SK-N-SH (cell line): ENCODE results near the gene ATXN7L3. TPM values are rescaled to one million over a fixed set of nuclear protein-coding genes. Genes with fewer than 3 reads are reported as not detected.

Source experiments
- CTCF ChIA-PET: fragments of 300-600, 350-600 bp; formaldehyde crosslinking; extraction: SDS; loops from one replicate; lab custom pipeline; 2021; lab: Yijun Ruan, JAX
- POLR2A ChIA-PET: fragments of 350-600 bp; sonication (Branson Sonifier 250); formaldehyde crosslinking; extraction: SDS; loops from one replicate; lab custom pipeline; 2020; ENCODE audit warnings: antibody characterized with exemption, inconsistent platforms; lab: Yijun Ruan, JAX
- DNase-seq: peaks from one replicate; pipeline ENCODE4 v3.0.0; 2012
- H2AFZ ChIP-seq: fragments of 200-600 bp; sonication (generic); 2 replicates; pipeline ENCODE4 v1.8.1; 2016; ENCODE audit warnings: antibody characterized with exemption, mild to moderate bottlenecking, low read depth
- H3F3A ChIP-seq: fragments of 200-600 bp; sonication (generic); replicated peaks from 2 replicates; pipeline ENCODE3; 2016; ENCODE audit warnings: antibody characterized with exemption, mild to moderate bottlenecking; ENCODE audit not compliant: insufficient read depth
- H3K27ac ChIP-seq, 2 experiments: fragments of 200-500 bp in 1 of 2; fragments of 200-600 bp in 1 of 2; sonication (Bioruptor generic) in 1 of 2; sonication (generic), shearing (Covaris generic) in 1 of 2; 2 replicates each; pipeline versions ENCODE4 v1.5.1 to v1.6.1; 2014 to 2016; ENCODE audit warnings: low read depth in 2 of 2, inconsistent platforms in 1 of 2, low read length in 1 of 2, mild to moderate bottlenecking in 1 of 2, mixed read lengths in 1 of 2
- H3K27me3 ChIP-seq: fragments of 200-600 bp; sonication (generic), shearing (Covaris generic); 2 replicates; pipeline ENCODE4 v1.6.1; 2016; ENCODE audit warnings: mixed run types; ENCODE audit not compliant: insufficient read depth
- H3K36me3 ChIP-seq, 2 experiments: fragments of 200-500 bp in 1 of 2; fragments of 200-600 bp in 1 of 2; sonication (Bioruptor generic) in 1 of 2; sonication (generic) in 1 of 2; replicated peaks in 1 of 2; 2 replicates each; pipeline versions ENCODE3 to v1.5.1; 2014 to 2016; ENCODE audit warnings: low read length in 1 of 2, mild to moderate bottlenecking in 1 of 2; ENCODE audit not compliant: insufficient read depth in 2 of 2, control insufficient read depth in 1 of 2
- H3K4me1 ChIP-seq, 2 experiments: fragments of 200-500 bp in 1 of 2; fragments of 200-600 bp in 1 of 2; sonication (Bioruptor generic) in 1 of 2; sonication (generic), shearing (Covaris generic) in 1 of 2; 2 replicates each; pipeline versions ENCODE4 v1.5.1 to v1.6.1; 2014 to 2016; ENCODE audit warnings: low read depth in 1 of 2, low read length in 1 of 2, mixed run types in 1 of 2; ENCODE audit not compliant: insufficient read depth in 2 of 2, control insufficient read depth in 1 of 2
- H3K4me2 ChIP-seq: fragments of 200-600 bp; sonication (generic), shearing (Covaris generic); 2 replicates; pipeline ENCODE4 v1.6.1; 2017; ENCODE audit warnings: mixed run types
- H3K4me3 ChIP-seq, 2 experiments: fragments of 200-500 bp in 1 of 2; fragments of 200-600 bp in 1 of 2; sonication (Bioruptor generic) in 1 of 2; sonication (generic), shearing (Covaris generic) in 1 of 2; 2 replicates each; pipeline versions ENCODE4 v1.5.1 to v1.8.1; 2014 to 2016; ENCODE audit warnings: low read depth in 2 of 2, inconsistent platforms in 1 of 2, low read length in 1 of 2, mild to moderate bottlenecking in 1 of 2, mixed read lengths in 1 of 2, moderate library complexity in 1 of 2
- H3K79me2 ChIP-seq: fragments of 200-600 bp; sonication (generic); 2 replicates; pipeline ENCODE4 v1.8.1; 2017; ENCODE audit warnings: mild to moderate bottlenecking; ENCODE audit not compliant: insufficient read depth
- H3K9ac ChIP-seq: fragments of 200-600 bp; sonication (generic); 2 replicates; pipeline ENCODE4 v1.6.1; 2017; ENCODE audit warnings: mixed run types
- H3K9me2 ChIP-seq: fragments of 200-600 bp; sonication (generic); 2 replicates; pipeline ENCODE4 v1.6.1; 2017; ENCODE audit warnings: mixed run types
- H3K9me3 ChIP-seq: fragments of 200-600 bp; sonication (generic); 2 replicates; pipeline ENCODE4 v1.6.1; 2017; ENCODE audit warnings: mixed run types, mild to moderate bottlenecking, moderate library complexity
- H4K20me1 ChIP-seq: fragments of 200-600 bp; sonication (generic); 2 replicates; pipeline ENCODE4 v1.6.1; 2017; ENCODE audit warnings: mild to moderate bottlenecking, mixed run types; ENCODE audit not compliant: insufficient read depth
- CHD2 ChIP-seq: fragments of 150-350 bp; IDR thresholded peaks from 2 replicates; pipeline ENCODE4 v1.6.1; 2018; ENCODE audit warnings: low read length; ENCODE audit not compliant: partially characterized antibody
- EZH2phosphoT487 ChIP-seq: fragments of 200-600 bp; sonication (generic); IDR thresholded peaks from 2 replicates; pipeline ENCODE4 v1.6.1; 2017; ENCODE audit warnings: low read depth, mixed run types, mild to moderate bottlenecking, antibody characterized with exemption, moderate library complexity, borderline replicate concordance
- FOSL2 ChIP-seq: IDR thresholded peaks from 2 replicates; pipeline ENCODE4 v1.4.0; 2012; ENCODE audit warnings: low read depth, mild to moderate bottlenecking, moderate library complexity, borderline replicate concordance
- FOXJ3 ChIP-seq: sonication (generic); formaldehyde crosslinking; IDR thresholded peaks from 2 replicates; pipeline ENCODE4 v1.5.1; 2020; ENCODE audit warnings: mild to moderate bottlenecking, missing genetic modification reagents
- FOXM1 ChIP-seq: IDR thresholded peaks from 2 replicates; pipeline ENCODE4 v1.4.0; 2012; ENCODE audit warnings: low read depth, mild to moderate bottlenecking
- GABPA ChIP-seq: IDR thresholded peaks from 2 replicates; pipeline ENCODE4 v1.4.0; 2012; ENCODE audit warnings: low read depth, mild to moderate bottlenecking
- GATA2 ChIP-seq: sonication (generic); formaldehyde crosslinking; IDR thresholded peaks from 2 replicates; pipeline ENCODE4 v1.5.0; 2020; ENCODE audit warnings: mild to moderate bottlenecking, missing genetic modification reagents
- IRF3 ChIP-seq: fragments of 150-350 bp; IDR thresholded peaks from 2 replicates; pipeline ENCODE4 v1.6.1; 2016; ENCODE audit warnings: mild to moderate bottlenecking, low read depth, low read length
- MAX ChIP-seq: IDR thresholded peaks from 2 replicates; pipeline ENCODE4 v1.4.0; 2012; ENCODE audit warnings: low read depth
- MEF2A ChIP-seq: IDR thresholded peaks from 2 replicates; pipeline ENCODE4 v1.4.0; 2012; ENCODE audit warnings: low read depth, borderline replicate concordance
- MXI1 ChIP-seq: IDR thresholded peaks from 2 replicates; pipeline ENCODE4 v1.6.1; 2012; ENCODE audit warnings: mild to moderate bottlenecking, low read depth, low read length, improper control_type of control experiment
- NFIC ChIP-seq: IDR thresholded peaks from 2 replicates; pipeline ENCODE4 v1.4.0; 2012; ENCODE audit warnings: borderline replicate concordance
- POLR2AphosphoS5 ChIP-seq: IDR thresholded peaks from 2 replicates; pipeline ENCODE4 v1.6.1; 2012; ENCODE audit warnings: low read depth, low read length
- RCOR1 ChIP-seq: fragments of 150-350 bp; IDR thresholded peaks from 2 replicates; pipeline ENCODE4 v1.6.1; 2017; ENCODE audit warnings: antibody characterized with exemption, low read length
- REST ChIP-seq: IDR thresholded peaks from 2 replicates; pipeline ENCODE4 v1.6.1; 2012; ENCODE audit warnings: mild to moderate bottlenecking, low read depth, low read length, moderate library complexity
- RXRA ChIP-seq: IDR thresholded peaks from 2 replicates; pipeline ENCODE4 v1.4.0; 2012; ENCODE audit warnings: low read depth, mild to moderate bottlenecking, borderline replicate concordance
- SMC3 ChIP-seq: IDR thresholded peaks from 2 replicates; pipeline ENCODE4 v1.6.1; 2012; ENCODE audit warnings: low read depth, low read length, improper control_type of control experiment
- TAF1 ChIP-seq: IDR thresholded peaks from 2 replicates; pipeline ENCODE4 v1.6.1; 2012; ENCODE audit warnings: low read depth, mild to moderate bottlenecking, low read length, moderate library complexity, borderline replicate concordance
- TCF12 ChIP-seq: IDR thresholded peaks from 2 replicates; pipeline ENCODE4 v1.4.0; 2012
- YY1 ChIP-seq: IDR thresholded peaks from 2 replicates; pipeline ENCODE4 v1.4.0; 2012; ENCODE audit warnings: low read depth, mild to moderate bottlenecking
- WGBS: methylation state at CpG from one replicate; pipeline ENCODE4 v1.1.6; 2017; ENCODE audit warnings: low lambda C conversion rate; 5-methylcytosine and 5-hydroxymethylcytosine counted together
- polyA plus RNA-seq, 3 experiments: library from polyadenylated mRNA; depleted of rRNA; stranded (reverse); fragments of >200 nt; gene quantifications; 2 replicates each; pipeline ENCODE4 v1.2.3, GENCODE V29; 2012
- TF ChIP-seq, protein P1 (sequence below): IDR thresholded peaks from 2 replicates; pipeline ENCODE4 v1.4.0; 2012; ENCODE audit warnings: low read depth, borderline replicate concordance
- TF ChIP-seq, protein P2 (sequence below): IDR thresholded peaks from 2 replicates; pipeline ENCODE4; 2012

The ATXN7L3 gene
- polyA plus RNA-seq, 1 of the 3 experiments (the other 2 are of a cell fraction), result 47.7 TPM

GRCh38 chr17:44247876-44248736, 48.4 kb upstream of the ATXN7L3 start:
- Histone ChIP-seq H3K4me2 (no peak overlapping the region), H3K9me2 (no peaks in the 10 kb centered on the region), H4K20me1 (no peaks in the 10 kb centered on the region), H3K4me3 (no peak overlapping the region), H3K4me1 (peaks cover 0 to 15% of the 10 kb centered on the region in 2 experiments; a peak in 1 of 4 replicates), H3F3A (no peaks in the 10 kb centered on the region), H3K79me2 (no peaks in the 10 kb centered on the region), H2AFZ (no peak overlapping the region), H3K9ac (no peak overlapping the region), H3K9me3 (no peaks in the 10 kb centered on the region), H3K27ac (no peak overlapping the region), H3K27me3 (no peaks in the 10 kb centered on the region; the same call in 1 of the 2 replicates), H3K36me3 (no peaks in the 10 kb centered on the region)
- ChIA-PET CTCF (interaction anchor here (1.5 kb wide), 1 partner anchor 73 kb away, joined by 3 read pairs; no protein-coding TSS in a partner anchor), POLR2A (no interaction called here)
- WGBS, result 61% methylated on average over 10 of the region's 10 CpGs
- TF ChIP-seq SMC3 (no peak), TAF1 (no peak), CHD2 (no peak), TCF12 (no peak), MAX (no peak), NFIC (no peak), FOXM1 (no peak), POLR2AphosphoS5 (no peak), RXRA (no peak), YY1 (no peak), GATA2 (CRISPR knock-in tag) (no peak), REST (no peak), MXI1 (no peak)
- no peak for DNase-seq

GRCh38 chr17:44247440-44247841, 47.8 kb upstream of the ATXN7L3 start:
- H4K20me1 ChIP-seq, result no peaks in the 10 kb centered on the region
- H3K4me2 ChIP-seq, result no peak overlapping the region
- no peaks in the 10 kb centered on the region for H3K36me3 ChIP-seq
- ChIA-PET CTCF (interaction anchor here (1.4 to 1.5 kb wide), 2 partner anchors 19 to 73 kb away, joined by 3 read pairs; no protein-coding TSS in a partner anchor), POLR2A (no interaction called here)
- no peak overlapping the region for H2AFZ ChIP-seq
- H3K9me3 ChIP-seq, result no peaks in the 10 kb centered on the region
- 85% methylated on average over 2 of the region's 7 CpGs for WGBS
- no peak overlapping the region for H3K4me3 ChIP-seq
- no peaks in the 10 kb centered on the region for H3K79me2 ChIP-seq
- no peaks in the 10 kb centered on the region for H3F3A ChIP-seq
- H3K4me1 ChIP-seq, result peaks cover 0 to 15% of the 10 kb centered on the region in 2 experiments; a peak in 1 of 4 replicates
- DNase-seq, result peak; percentile 63
- H3K27me3 ChIP-seq, result no peaks in the 10 kb centered on the region; the same call in 1 of the 2 replicates
- no peak overlapping the region; a peak in 1 of 4 replicates for H3K27ac ChIP-seq
- no peak overlapping the region for H3K9ac ChIP-seq
- no peaks in the 10 kb centered on the region for H3K9me2 ChIP-seq
- TF ChIP-seq FOXJ3, result no peak
- TF ChIP-seq IRF3, result no peak
- TF ChIP-seq, protein P1, sequence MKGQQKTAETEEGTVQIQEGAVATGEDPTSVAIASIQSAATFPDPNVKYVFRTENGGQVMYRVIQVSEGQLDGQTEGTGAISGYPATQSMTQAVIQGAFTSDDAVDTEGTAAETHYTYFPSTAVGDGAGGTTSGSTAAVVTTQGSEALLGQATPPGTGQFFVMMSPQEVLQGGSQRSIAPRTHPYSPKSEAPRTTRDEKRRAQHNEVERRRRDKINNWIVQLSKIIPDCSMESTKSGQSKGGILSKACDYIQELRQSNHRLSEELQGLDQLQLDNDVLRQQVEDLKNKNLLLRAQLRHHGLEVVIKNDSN, result no peak
- TF ChIP-seq SMC3, result no peak
- TF ChIP-seq, protein P2, sequence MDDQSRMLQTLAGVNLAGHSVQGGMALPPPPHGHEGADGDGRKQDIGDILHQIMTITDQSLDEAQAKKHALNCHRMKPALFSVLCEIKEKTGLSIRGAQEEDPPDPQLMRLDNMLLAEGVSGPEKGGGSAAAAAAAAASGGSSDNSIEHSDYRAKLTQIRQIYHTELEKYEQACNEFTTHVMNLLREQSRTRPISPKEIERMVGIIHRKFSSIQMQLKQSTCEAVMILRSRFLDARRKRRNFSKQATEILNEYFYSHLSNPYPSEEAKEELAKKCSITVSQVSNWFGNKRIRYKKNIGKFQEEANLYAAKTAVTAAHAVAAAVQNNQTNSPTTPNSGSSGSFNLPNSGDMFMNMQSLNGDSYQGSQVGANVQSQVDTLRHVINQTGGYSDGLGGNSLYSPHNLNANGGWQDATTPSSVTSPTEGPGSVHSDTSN, result no peak
- no peak for TF ChIP-seq EZH2phosphoT487
- TF ChIP-seq FOSL2, result no peak
- TF ChIP-seq RCOR1, result no peak
- TF ChIP-seq YY1, result no peak
- no peak for TF ChIP-seq MEF2A
- TF ChIP-seq GABPA, result no peak
